HepG2 (cell line): ENCODE measurements around the gene GMFB. TPM values are rescaled to one million over a fixed set of nuclear protein-coding genes. Genes with fewer than 3 reads are reported as not detected.

Experiments
- ATAC-seq: fragments of 200-7000 bp; cut with Tn5 transposase; 3 replicates; pipeline ENCODE4 v1.9.1; 2020; ENCODE audit warnings: mild to moderate bottlenecking, moderate library complexity
- BruUV-seq: library from RNA; stranded (reverse); fragments of 400-500 nt; replicated peaks from 2 replicates; lab custom pipeline; 2021; lab: Mats Ljungman, UMichigan
- CTCF ChIA-PET: fragments of 300-600 bp; formaldehyde crosslinking; extraction: SDS; loops from one replicate; lab custom pipeline; 2021; ENCODE audit warnings: low total read pairs, inconsistent platforms, low intra/inter-chr PET ratio; lab: Yijun Ruan, JAX
- POLR2A ChIA-PET: fragments of 350-600 bp; sonication (Branson Sonifier 250); formaldehyde crosslinking; loops from one replicate; lab custom pipeline; 2020; ENCODE audit warnings: antibody characterized with exemption, inconsistent platforms; lab: Yijun Ruan, JAX
- DNase-seq: peaks from one replicate; pipeline ENCODE4 v3.0.0-alpha.2; 2015; ENCODE audit warnings: low spot score
- FAIRE-seq: peaks from 3 replicates; lab custom pipeline; 2011; peaks lifted over from hg19 to GRCh38; lab: Jason Lieb, UNC
- H2AFZ ChIP-seq: one replicate; pipeline ENCODE4 v1.6.1; 2011; ENCODE audit warnings: low read length, inconsistent platforms
- H3K27ac ChIP-seq: fragments of 300-600 bp; 3 replicates; pipeline ENCODE4 v1.8.0; 2011; ENCODE audit warnings: mixed run types, mild to moderate bottlenecking, mixed read lengths, low read length, inconsistent platforms; ENCODE audit not compliant: insufficient read depth; ENCODE audit errors: extremely low read length
- H3K27me3 ChIP-seq, 2 experiments: fragments of 200-600 bp in 1 of 2; 2 replicates in 1 of 2; 3 replicates in 1 of 2; pipeline versions ENCODE4 v1.6.0 to v1.8.0; 2011; ENCODE audit warnings: low read length in 2 of 2, mild to moderate bottlenecking in 2 of 2, moderate library complexity in 2 of 2, inconsistent platforms in 1 of 2; ENCODE audit not compliant: insufficient read depth in 2 of 2, control insufficient read depth in 1 of 2
- H3K36me3 ChIP-seq, 2 experiments: fragments of 200-600 bp in 1 of 2; replicated peaks in 1 of 2; 2 replicates in 1 of 2; 3 replicates in 1 of 2; pipeline versions ENCODE4 v1.5.1 to v1.8.0; 2011; ENCODE audit warnings: low read length in 2 of 2, inconsistent platforms in 1 of 2; ENCODE audit not compliant: insufficient read depth in 2 of 2, control insufficient read depth in 1 of 2
- H3K4me1 ChIP-seq: 2 replicates; pipeline ENCODE4 v1.5.1; 2012; ENCODE audit warnings: low read length, inconsistent platforms; ENCODE audit not compliant: insufficient read depth
- H3K4me2 ChIP-seq: 2 replicates; pipeline ENCODE4 v1.6.0; 2011; ENCODE audit warnings: low read depth, low read length, inconsistent platforms
- H3K4me3 ChIP-seq, 3 experiments: fragments of 200-600 bp in 1 of 3; sonication (generic), shearing (Covaris generic) in 1 of 3; replicated peaks in 1 of 3; 2 replicates each; pipeline ENCODE4 v1.5.1; 2011 to 2016; ENCODE audit warnings: low read length in 3 of 3, inconsistent platforms in 2 of 3, low read depth in 2 of 3, mild to moderate bottlenecking in 2 of 3, control low read depth in 1 of 3, mixed read lengths in 1 of 3; ENCODE audit not compliant: insufficient read depth in 1 of 3
- H3K79me2 ChIP-seq: one replicate; pipeline ENCODE4 v1.6.1; 2011; ENCODE audit warnings: low read length, inconsistent platforms; ENCODE audit not compliant: insufficient read depth
- H3K9ac ChIP-seq: 2 replicates; pipeline ENCODE4 v1.6.0; 2011; ENCODE audit warnings: mild to moderate bottlenecking, low read depth, low read length, inconsistent platforms; ENCODE audit not compliant: insufficient read depth
- H3K9me3 ChIP-seq: 2 replicates; pipeline ENCODE4 v1.5.1; 2012; ENCODE audit warnings: mild to moderate bottlenecking, low read length
- H4K20me1 ChIP-seq: 2 replicates; pipeline ENCODE4 v1.6.0; 2011; ENCODE audit warnings: inconsistent platforms, mild to moderate bottlenecking, low read length, moderate library complexity; ENCODE audit not compliant: insufficient read depth
- ARID2 ChIP-seq: sonication (generic); formaldehyde crosslinking; IDR thresholded peaks from 2 replicates; pipeline ENCODE4 v1.8.1; 2022; ENCODE audit warnings: mild to moderate bottlenecking, missing genetic modification reagents, borderline replicate concordance
- CEBPB ChIP-seq: IDR thresholded peaks from 2 replicates; pipeline ENCODE4 v1.6.1; 2011; ENCODE audit warnings: low read depth, low read length, improper control_type of control experiment, borderline replicate concordance
- CREB1 ChIP-seq, 2 experiments: fragments of 450-650 bp in 1 of 2; IDR thresholded peaks; 2 replicates each; pipeline ENCODE4 v1.6.1; 2016 to 2017; ENCODE audit warnings: control low read depth in 1 of 2, mild to moderate bottlenecking in 1 of 2, missing compliant biosample characterization in 1 of 2, missing genetic modification characterization in 1 of 2
- ELF3 ChIP-seq: IDR thresholded peaks from 2 replicates; pipeline ENCODE4 v1.6.1; 2016; ENCODE audit warnings: missing genetic modification reagents, missing compliant biosample characterization
- FOXP1 ChIP-seq, 2 experiments: fragments of 450-650 bp in 1 of 2; IDR thresholded peaks; 2 replicates each; pipeline ENCODE4 v1.6.1; 2017 to 2018; ENCODE audit warnings: antibody characterized with exemption in 1 of 2
- NCOA1 ChIP-seq: sonication (generic); formaldehyde crosslinking; IDR thresholded peaks from 2 replicates; pipeline ENCODE4 v1.9.0; 2021; ENCODE audit warnings: missing genetic modification reagents
- NCOA5 ChIP-seq: sonication (generic); formaldehyde crosslinking; IDR thresholded peaks from 2 replicates; pipeline ENCODE4 v1.4.0; 2020; ENCODE audit warnings: missing genetic modification reagents
- PCBP1 ChIP-seq: fragments of 200-400 bp; formaldehyde crosslinking; IDR thresholded peaks from 2 replicates; pipeline ENCODE4 v1.6.1; 2017; ENCODE audit warnings: mild to moderate bottlenecking, low read depth, low read length, borderline replicate concordance
- POLR2A ChIP-seq, 2 experiments: IDR thresholded peaks; 2 replicates each; pipeline ENCODE4 v1.6.1; 2011; ENCODE audit warnings: low read depth in 2 of 2, low read length in 2 of 2, mild to moderate bottlenecking in 1 of 2, moderate library complexity in 1 of 2; ENCODE audit not compliant: insufficient read depth in 1 of 2
- POLR2AphosphoS5 ChIP-seq: IDR thresholded peaks from 2 replicates; pipeline ENCODE4 v1.6.1; 2012; ENCODE audit warnings: low read depth, low read length
- SAP130 ChIP-seq: IDR thresholded peaks from 2 replicates; pipeline ENCODE4 v1.6.1; 2016; ENCODE audit warnings: low read depth
- SNAPC2 ChIP-seq: sonication (generic); formaldehyde crosslinking; IDR thresholded peaks from 2 replicates; pipeline ENCODE4 v1.8.1; 2022; ENCODE audit warnings: mild to moderate bottlenecking, missing genetic modification reagents
- SP1 ChIP-seq, 2 experiments: fragments of 450-650 bp in 1 of 2; sonication (generic) in 1 of 2; formaldehyde crosslinking in 1 of 2; IDR thresholded peaks; 2 replicates each; pipeline versions ENCODE4 v1.4.0 to v1.6.1; 2016 to 2020; ENCODE audit warnings: missing genetic modification reagents in 1 of 2
- SP5 ChIP-seq: IDR thresholded peaks from 2 replicates; pipeline ENCODE4 v1.6.1; 2016; ENCODE audit warnings: low read depth, borderline replicate concordance
- STAT5B ChIP-seq: sonication (generic); formaldehyde crosslinking; IDR thresholded peaks from 2 replicates; pipeline ENCODE4 v1.4.0; 2020; ENCODE audit warnings: missing genetic modification reagents
- ZBTB42 ChIP-seq: sonication (generic); formaldehyde crosslinking; IDR thresholded peaks from 2 replicates; pipeline ENCODE4 v1.5.0; 2020; ENCODE audit warnings: mild to moderate bottlenecking, missing genetic modification reagents
- ZBTB44 ChIP-seq: sonication (generic); formaldehyde crosslinking; IDR thresholded peaks from 2 replicates; pipeline ENCODE4 v1.4.0; 2020; ENCODE audit warnings: missing genetic modification reagents
- ZNF12 ChIP-seq: sonication (generic); formaldehyde crosslinking; IDR thresholded peaks from 2 replicates; pipeline ENCODE4 v1.5.0; 2020; ENCODE audit warnings: missing genetic modification reagents
- ZNF367 ChIP-seq: sonication (generic); formaldehyde crosslinking; IDR thresholded peaks from 2 replicates; pipeline ENCODE4 v1.4.0; 2020; ENCODE audit warnings: missing genetic modification reagents, borderline replicate concordance
- ZNF501 ChIP-seq: sonication (generic); formaldehyde crosslinking; IDR thresholded peaks from 2 replicates; pipeline ENCODE4 v1.5.1; 2020; ENCODE audit warnings: mild to moderate bottlenecking, moderate library complexity, missing genetic modification reagents
- WGBS: methylation state at CpG from one replicate; pipeline ENCODE4 v1.1.6; 2017; ENCODE audit warnings: low lambda C conversion rate; 5-methylcytosine and 5-hydroxymethylcytosine counted together
- in situ Hi-C: cut with HindIII; loops from 2 replicates; pipeline ENCODE4 v1.10.0; 2017; ENCODE audit warnings: low pct_unique_long_range_greater_than_20kb; ENCODE audit not compliant: extremely low pct_ligation_motif_present
- intact Hi-C: fragments of 100-400 bp; cut with micrococcal nuclease; formaldehyde crosslinking; loops from one replicate; pipeline ENCODE4 v1.10.0; 2022; ENCODE audit not compliant: unreplicated experiment
- polyA plus RNA-seq, 8 experiments: library from polyadenylated mRNA; depleted of rRNA in 3 of 8; stranded (reverse) in 7 of 8; unstranded in 1 of 8; fragments of >200 nt; fragmentation: Illumina TruSeq in 4 of 8; extraction: Trizol in 4 of 8; gene quantifications; 2 replicates each; pipeline versions ENCODE4 v1.2.1 to v1.2.3, GENCODE V29; 2011 to 2016; ENCODE audit warnings: low read depth in 4 of 8, missing spikeins in 1 of 8, mixed read lengths in 1 of 8; ENCODE audit not compliant: insufficient read depth in 1 of 8
- total RNA-seq, 5 experiments: library from RNA; depleted of rRNA; stranded (reverse); fragments of >200 nt; fragmentation: Illumina TruSeq; extraction: Trizol; gene quantifications; 2 replicates each; pipeline ENCODE4 v1.2.3, GENCODE V29; 2016; ENCODE audit warnings: low read depth in 1 of 5

The GMFB gene
- total and polyA plus RNA-seq, 2 of the 13 experiments (the other 11 are each of a cell fraction or from before 2014, with no cell fraction given): 17.3 to 68.2 TPM

GRCh38 chr14:54488318-54488645 lies 498 bp downstream of the GMFB start (continued):
- TF ChIP-seq ARID2 (0 out of 2 replicates have a peak, but pooled peaks have one; percentile 46), POLR2A (IDR thresholded peaks at IDR 0.05; ENCODE audit: insufficient read depth in 1 of 2, low read depth in 2 of 2, low read length in 2 of 2) (no peak), SNAPC2 (CRISPR knock-in tag) (0 out of 2 replicates have a peak, but pooled peaks have one; percentile 28), ZBTB42 (0 out of 2 replicates have a peak, but pooled peaks have one; percentile 14), NCOA1 (CRISPR knock-in tag) (0 out of 2 replicates have a peak, but pooled peaks have one; percentile 13)

- Histone ChIP-seq H3K79me2 (peaks cover 57% of the 10 kb centered on the region), H4K20me1 (peaks cover 12% of the 10 kb centered on the region), H3K9me3 (no peaks in the 10 kb centered on the region), H3K4me3 (peak overlapping the region; percentile 90 to 99 (median 94)), H2AFZ (no peak overlapping the region), H3K27me3 (no peaks in the 10 kb centered on the region; a peak in 1 of 5 replicates), H3K4me1 (peaks cover 65% of the 10 kb centered on the region), H3K9ac (peak overlapping the region; percentile 93), H3K4me2 (peak overlapping the region; percentile 99), H3K36me3 (0 out of 5 replicates have a peak, but pooled peaks cover 0 to 2% of the 10 kb centered on the region in 2 experiments), H3K27ac (peak overlapping the region; percentile 94)
- BruUV-seq: TSS peak; percentile 49
- ChIA-PET CTCF (no interaction called here), POLR2A (interaction anchor here (0.9 to 3.0 kb wide), 12 partner anchors 11 to 121 kb away, joined by 3 to 19 read pairs (median 4); partner anchors contain the start of gene CGRRF1)
- in situ Hi-C loops: loop anchor here (10.0 kb wide), 1 partner anchor 123 kb away; no protein-coding TSS in a partner anchor
- ATAC-seq: peak; percentile 27; the same call in 2 of the 3 replicates
- no peak for FAIRE-seq
- peak; percentile 42 for TF ChIP-seq SAP130 (CRISPR knock-in tag)
- TF ChIP-seq CREB1 (IDR thresholded peaks at IDR 0.05): no peak
- 0 out of 2 replicates have a peak, but pooled peaks have one; percentile 23 for TF ChIP-seq CREB1 (CRISPR knock-in tag; IDR thresholded peaks at IDR 0.05)
- TF ChIP-seq ZBTB44 (CRISPR knock-in tag): no peak
- TF ChIP-seq STAT5B (CRISPR knock-in tag): no peak
- TF ChIP-seq NCOA5 (CRISPR knock-in tag): no peak
- no peak for TF ChIP-seq FOXP1 (IDR thresholded peaks at IDR 0.05)
- no peak for TF ChIP-seq FOXP1 (CRISPR knock-in tag; IDR thresholded peaks at IDR 0.05)
- no peak for TF ChIP-seq SP1 (IDR thresholded peaks at IDR 0.05)
- TF ChIP-seq SP1 (CRISPR knock-in tag; IDR thresholded peaks at IDR 0.05): no peak
- no peak for TF ChIP-seq ZNF367 (CRISPR knock-in tag)
- no peak for TF ChIP-seq PCBP1
- peak; percentile 16; the same call in 1 of the 2 replicates for TF ChIP-seq POLR2AphosphoS5
- TF ChIP-seq ZNF501 (CRISPR knock-in tag): no peak
- TF ChIP-seq CEBPB: no peak
- peak; percentile 95 for TF ChIP-seq ZNF12 (CRISPR knock-in tag)
- TF ChIP-seq SP5 (CRISPR knock-in tag): 0 out of 2 replicates have a peak, but pooled peaks have one; percentile 21
- TF ChIP-seq ELF3: 0 out of 2 replicates have a peak, but pooled peaks have one; percentile 43
- WGBS: 3% methylated on average over 4 of the region's 4 CpGs
- intact Hi-C loops: loop anchor here (5.0 kb wide), 2 partner anchors 45 to 120 kb away; partner anchors contain the start of gene CNIH1
- no peak for DNase-seq
Observed at GRCh38 chr14:54487771-54488170, 1.0 kb downstream of the GMFB start.
